Ramos (cell line): ENCODE measurements around the gene CPNE6.

ENCODE experiments used
- in situ Hi-C: fragments of 300-500 bp; cut with MboI; formaldehyde crosslinking; loops from one replicate; pipeline ENCODE4 v1.14.3; 2022; ENCODE audit warnings: low sequenced_read_pairs; ENCODE audit not compliant: unreplicated experiment

Gene CPNE6

DNA sequence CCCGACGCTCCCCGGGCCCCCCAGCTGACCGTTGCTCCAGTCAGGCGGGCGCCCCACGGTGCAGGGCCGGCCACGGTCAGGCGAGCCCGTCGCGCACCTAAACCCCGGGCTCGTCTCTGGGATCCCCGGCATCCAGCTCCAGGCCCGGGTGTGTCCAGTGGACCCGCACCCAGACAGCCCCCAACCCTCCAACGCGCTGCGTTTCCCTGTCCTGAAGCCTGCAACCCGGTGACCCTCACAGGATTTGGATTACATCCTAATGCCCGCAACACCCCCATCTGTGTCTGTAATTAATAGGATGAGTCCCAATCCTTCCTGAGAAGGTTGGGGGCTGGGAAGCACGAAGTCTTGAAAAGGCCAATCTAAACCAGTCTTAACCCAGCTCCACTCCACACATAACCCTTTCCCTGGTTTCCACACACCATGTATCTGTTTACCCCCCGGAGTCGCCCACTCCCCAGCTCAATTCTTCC is 10.4 kb downstream of the CPNE6 start:
- in situ Hi-C loops = loop anchor here (25.0 kb wide), 1 partner anchor 94 kb away; the partner anchor contains the start of gene DHRS4L2

DNA sequence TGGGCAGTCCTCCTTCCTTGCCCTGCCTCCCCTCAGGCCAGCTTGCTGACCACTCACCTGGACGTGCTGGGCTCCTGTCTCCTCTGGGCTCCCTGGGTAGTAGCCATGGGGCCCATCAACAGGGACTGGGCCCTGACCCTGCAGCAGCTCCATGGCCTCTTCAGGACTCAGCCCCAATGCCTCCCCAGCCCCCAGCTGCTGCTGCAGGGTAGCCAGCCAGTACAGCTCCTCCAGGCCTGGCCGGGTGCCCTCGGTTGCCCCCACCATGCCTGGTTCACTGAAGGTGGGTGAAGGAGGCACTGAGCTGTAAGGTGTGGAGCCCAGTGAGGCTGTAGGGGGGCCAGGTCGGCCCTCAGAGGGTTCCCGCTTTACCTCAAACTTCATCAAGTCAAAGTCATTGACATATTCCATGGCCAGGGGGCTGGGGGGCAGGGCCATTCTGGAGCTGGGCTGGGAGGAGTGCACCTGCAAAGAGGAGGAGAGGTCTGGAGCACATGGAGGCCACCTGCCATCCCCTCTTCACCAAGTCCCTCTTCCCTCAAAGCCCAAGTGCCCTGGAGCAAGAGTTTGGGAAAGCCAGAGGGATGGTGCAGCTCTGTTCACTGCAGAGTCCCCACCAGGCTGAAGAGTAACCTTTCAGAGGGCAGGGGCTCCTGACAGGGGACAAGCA is 11.2 kb downstream of the CPNE6 start:
- in situ Hi-C loops = loop anchor here (25.0 kb wide), 1 partner anchor 95 kb away; the partner anchor contains the start of gene DHRS4L2

GRCh38 chr14:24083462-24083861 is 12.1 kb downstream of the CPNE6 start:
- in situ Hi-C loops = loop anchor here (25.0 kb wide), 1 partner anchor 96 kb away; the partner anchor contains the start of gene DHRS4L2

DNA sequence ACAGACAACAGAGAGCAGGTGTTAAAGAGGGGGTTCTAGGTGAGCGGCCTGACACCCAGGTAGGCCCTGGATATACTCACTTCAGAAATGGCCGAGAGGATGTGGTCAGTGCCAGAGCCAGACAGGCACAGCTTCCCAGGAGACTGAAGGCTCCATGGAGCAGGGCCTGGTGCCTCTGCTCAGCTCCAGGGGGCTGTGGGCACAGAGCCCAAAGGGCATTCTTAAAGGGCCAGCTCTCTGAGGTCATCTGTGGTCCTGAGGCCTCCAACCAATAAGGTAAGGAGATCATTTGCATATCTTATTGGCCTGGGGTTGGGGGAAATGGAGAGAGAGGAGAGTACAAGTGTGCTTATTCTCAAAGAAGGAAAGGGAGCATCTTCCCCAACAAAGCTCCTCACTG is 13.1 kb downstream of the CPNE6 start:
- in situ Hi-C loops = loop anchor here (25.0 kb wide), 1 partner anchor 97 kb away; the partner anchor contains the start of gene DHRS4L2

DNA sequence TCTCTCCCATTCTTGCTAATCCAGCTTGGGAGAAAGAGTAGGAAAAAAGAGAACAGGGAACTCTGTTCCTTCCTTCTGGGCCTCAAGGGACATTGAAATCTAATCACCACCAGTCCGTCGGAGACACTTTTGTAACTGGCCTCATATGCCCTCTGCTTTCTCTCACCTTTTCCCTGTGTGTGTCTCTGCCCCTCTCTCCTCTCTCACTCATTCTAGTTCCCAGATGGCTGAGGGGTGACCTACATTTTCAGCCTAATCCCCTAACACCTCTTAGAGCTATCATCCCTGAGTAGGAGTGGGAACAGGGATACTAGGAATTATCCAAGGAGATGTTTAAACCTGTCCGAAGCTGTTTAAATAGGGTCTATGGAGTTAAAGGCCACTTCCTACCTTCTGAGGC is 13.9 kb downstream of the CPNE6 start:
- in situ Hi-C loops = loop anchor here (25.0 kb wide), 1 partner anchor 98 kb away; the partner anchor contains the start of gene DHRS4L2

- in situ Hi-C loops = loop anchor here (25.0 kb wide), 1 partner anchor 99 kb away; the partner anchor contains the start of gene DHRS4L2
Measured at GRCh38 chr14:24086193-24086955, 15.0 kb downstream of the CPNE6 start.

GRCh38 chr14:24087004-24087403 is 15.6 kb downstream of the CPNE6 start:
- in situ Hi-C loops = loop anchor here (25.0 kb wide), 1 partner anchor 100 kb away; the partner anchor contains the start of gene DHRS4L2

GRCh38 chr14:24088095-24088494 is 16.7 kb downstream of the CPNE6 start:
- in situ Hi-C loops = loop anchor here (25.0 kb wide), 1 partner anchor 101 kb away; the partner anchor contains the start of gene DHRS4L2

GRCh38 chr14:24089890-24090289 is 18.5 kb downstream of the CPNE6 start:
- in situ Hi-C loops = loop anchor here (25.0 kb wide), 1 partner anchor 103 kb away; the partner anchor contains the start of gene DHRS4L2

- in situ Hi-C loops = loop anchor here (25.0 kb wide), 1 partner anchor 105 kb away; the partner anchor contains the start of gene DHRS4L2
Measured at GRCh38 chr14:24092110-24092504, 20.7 kb downstream of the CPNE6 start.

GRCh38 chr14:24092505-24093206 is 21.3 kb downstream of the CPNE6 start:
- in situ Hi-C loops = loop anchor here (25.0 kb wide), 1 partner anchor 105 kb away; the partner anchor contains the start of gene DHRS4L2

- in situ Hi-C loops = loop anchor here (25.0 kb wide), 1 partner anchor 106 kb away; the partner anchor contains the start of gene DHRS4L2
Measured at GRCh38 chr14:24093207-24093900, 22.0 kb downstream of the CPNE6 start.

DNA sequence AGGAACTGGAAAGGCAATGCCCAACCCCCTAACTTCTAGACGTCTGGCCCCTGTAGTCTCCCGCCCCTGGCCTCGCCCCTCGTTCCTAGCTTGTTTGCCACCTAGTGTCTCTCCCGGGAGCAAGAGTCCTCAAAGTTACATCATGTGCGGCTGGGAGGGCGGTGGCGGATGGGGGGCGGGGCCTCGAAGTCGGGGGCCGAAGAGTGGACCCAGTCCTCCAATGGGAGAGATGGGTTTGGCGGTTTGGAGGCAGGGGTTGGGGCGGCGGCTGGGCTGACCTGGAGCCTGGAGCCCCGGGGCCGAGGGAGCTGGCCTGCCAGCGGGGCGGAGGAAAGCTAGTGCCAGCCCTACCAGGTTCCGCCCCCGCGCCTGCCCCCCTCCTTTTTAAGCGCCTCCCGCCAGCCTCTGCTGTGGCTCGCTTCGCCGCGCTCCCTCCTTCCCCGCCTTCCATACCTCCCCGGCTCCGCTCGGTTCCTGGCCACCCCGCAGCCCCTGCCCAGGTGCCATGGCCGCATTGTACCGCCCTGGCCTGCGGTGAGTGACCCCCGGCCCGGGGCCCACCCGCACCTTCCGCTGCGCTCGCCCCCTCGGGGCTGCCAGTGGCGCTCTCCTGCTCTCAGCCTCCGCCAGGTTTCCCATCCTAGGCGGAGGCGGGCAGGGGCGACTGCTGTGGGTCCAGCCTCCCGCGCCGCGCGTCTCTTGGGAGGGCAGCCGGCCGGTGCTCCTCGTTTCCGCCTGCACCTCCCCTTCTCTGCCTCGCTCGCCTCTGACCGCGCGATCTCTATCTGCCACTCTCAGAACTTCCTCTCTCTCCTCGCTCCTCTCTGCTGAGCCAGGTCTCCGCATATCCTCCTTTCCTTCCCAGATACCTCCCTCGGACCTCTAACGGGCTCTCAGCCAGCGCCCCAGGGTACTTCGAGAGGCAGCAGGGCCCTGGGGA is 22.8 kb downstream of the CPNE6 start, which contains the start of gene PCK2:
PCK2 (plus strand) TSS at position 411 of the 940 bp plus-strand sequence; CDS start at position 506, 95 bp downstream.
- in situ Hi-C loops = loop anchor here (25.0 kb wide), 1 partner anchor 107 kb away; the partner anchor contains the start of gene DHRS4L2

DNA sequence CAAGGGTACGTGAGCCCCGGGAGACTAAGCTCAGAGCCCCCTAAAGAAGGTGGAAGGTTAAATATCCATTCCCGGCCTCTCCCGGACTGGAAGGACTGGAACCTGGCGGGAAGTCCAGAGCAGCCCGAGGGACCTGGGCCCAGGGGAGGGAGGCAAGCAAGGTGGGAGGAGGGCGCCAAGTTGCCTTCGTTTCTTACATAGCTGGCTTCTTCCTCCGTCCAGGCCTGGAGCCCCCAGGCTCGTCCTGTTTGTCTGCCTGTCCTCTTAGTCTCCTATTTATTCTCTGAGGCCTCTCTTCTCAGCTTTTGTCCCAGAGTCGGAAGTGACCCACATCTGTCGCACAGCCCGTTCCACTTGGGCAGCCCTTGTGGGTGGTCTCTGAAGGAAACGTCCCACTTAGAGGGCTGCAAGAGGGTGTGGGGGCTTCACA is 23.5 kb downstream of the CPNE6 start:
- in situ Hi-C loops = loop anchor here (25.0 kb wide), 1 partner anchor 108 kb away; the partner anchor contains the start of gene DHRS4L2

DNA sequence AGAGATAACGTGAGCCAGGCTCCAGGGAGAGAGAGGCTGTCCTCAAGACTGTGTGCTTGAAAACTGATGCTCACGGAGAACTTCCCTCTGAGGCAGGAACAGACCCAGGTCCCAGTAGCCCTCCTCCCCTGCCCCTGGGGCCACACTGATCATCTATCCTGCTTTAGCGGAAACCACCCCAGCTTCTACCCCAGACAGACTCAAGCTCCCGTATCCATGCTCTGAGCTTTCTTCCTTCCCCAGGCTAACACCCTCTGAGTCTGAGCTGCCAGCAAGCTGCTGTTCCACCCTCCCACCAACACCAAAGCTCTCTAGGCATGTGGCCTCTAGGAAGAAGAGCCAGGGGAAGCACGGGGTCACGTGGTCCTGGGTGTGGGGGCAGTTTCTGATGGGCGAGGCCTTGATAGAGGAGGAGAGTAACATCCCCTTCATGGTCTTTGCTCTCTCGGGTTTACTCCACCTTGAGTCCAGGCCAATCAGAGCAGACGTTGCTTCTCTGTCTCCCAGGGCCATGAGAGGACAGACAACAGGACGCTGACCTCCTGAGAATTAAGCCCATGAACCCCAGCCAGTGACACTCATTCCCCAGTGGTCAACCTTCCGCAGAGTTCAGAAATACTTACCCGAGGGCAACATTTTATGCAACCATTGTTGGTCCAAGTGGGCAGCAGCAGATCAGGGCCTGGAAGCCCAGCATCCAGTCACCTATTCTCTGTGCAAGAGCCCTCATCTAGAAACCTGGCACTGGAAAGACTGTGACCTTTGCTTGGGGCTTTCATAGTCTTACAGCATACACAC is 24.1 kb downstream of the CPNE6 start:
- in situ Hi-C loops = loop anchor here (25.0 kb wide), 1 partner anchor 108 kb away; the partner anchor contains the start of gene DHRS4L2

GRCh38 chr14:24096545-24097181 is 25.3 kb downstream of the CPNE6 start:
- in situ Hi-C loops = loop anchor here (25.0 kb wide), 1 partner anchor 109 kb away; the partner anchor contains the start of gene DHRS4L2
